Left lung (tissue), 10 donors: Measurements from ENCODE around the gene SLC22A4. TPM values are rescaled to one million over a fixed set of nuclear protein-coding genes. Genes with fewer than 3 reads are reported as not detected.

Experiments used
- ATAC-seq: fragments of 200-7000 bp; cut with Tn5 transposase; one replicate; pipeline ENCODE4 v1.9.1; 2020; ENCODE audit warnings: moderate library complexity
- DNase-seq, 4 donors: peaks; one replicate each; pipeline ENCODE4 v3.0.0-alpha.2; 2013 to 2020
- H3K27ac ChIP-seq, 2 donors: fragments of 200-600 bp; sonication (generic) in 1 of 2; one replicate each; pipeline versions ENCODE4 v1.5.0 to v1.8.0; 2020 to 2021
- H3K27me3 ChIP-seq, 2 donors: fragments of 200-600 bp; sonication (generic) in 1 of 2; one replicate each; pipeline versions ENCODE4 v1.5.0 to v1.8.0; 2020 to 2021
- H3K36me3 ChIP-seq, 2 donors: fragments of 200-600 bp; sonication (generic) in 1 of 2; one replicate each; pipeline versions ENCODE4 v1.5.0 to v1.8.0; 2020 to 2021
- H3K4me1 ChIP-seq, 2 donors: fragments of 200-600 bp; one replicate each; pipeline ENCODE4 v1.8.0; 2021
- H3K4me3 ChIP-seq, 2 donors: fragments of 200-600 bp; sonication (generic) in 1 of 2; one replicate each; pipeline versions ENCODE4 v1.5.0 to v1.8.0; 2020 to 2021; ENCODE audit warnings: mild to moderate bottlenecking in 1 of 2
- H3K9me3 ChIP-seq, 2 donors: fragments of 200-600 bp; sonication (generic) in 1 of 2; one replicate each; pipeline versions ENCODE4 v1.5.0 to v1.8.0; 2020 to 2021
- CTCF ChIP-seq, 2 donors: fragments of 200-600 bp; sonication (generic) in 1 of 2; IDR thresholded peaks; one replicate each; pipeline versions ENCODE4 v1.5.0 to v1.8.0; 2021; ENCODE audit warnings: antibody characterized with exemption in 2 of 2
- intact Hi-C, 2 donors: fragments of 100-400 bp; cut with DNase I; formaldehyde crosslinking; loops; one replicate each; pipeline versions ENCODE4 v1.11.2 to v1.14.2; 2022
- polyA plus RNA-seq, 6 donors: library from polyadenylated mRNA; unstranded; fragments of 120-200 nt; gene quantifications; one replicate each; pipeline ENCODE4 v1.2.1, GENCODE V29; 2013; ENCODE audit not compliant: insufficient read length in 6 of 6
- total RNA-seq, 2 donors: library from RNA; stranded (reverse); fragmentation: NEBNext Ultra II Directional; extraction: Animal tissue kit (Norgen Biotek cat#: 25700); gene quantifications; one replicate each; pipeline ENCODE4 v1.2.1, GENCODE V29; 2021
- donor health status: DM: no; HTN: yes; CAD: no.
- donor health status: DM: no; HTN: no; CAD: no.

Gene SLC22A4
- total and polyA plus RNA-seq, 8 donors = 1.0 to 10.3 (median 3.4) TPM

- Histone ChIP-seq H3K9me3 (no peaks in the 10 kb centered on the region), H3K4me1 (peaks cover 0 to 5% of the 10 kb centered on the region in 2 donors), H3K27me3 (peaks cover 0 to 13% of the 10 kb centered on the region in 2 donors), H3K4me3 (no peak overlapping the region), H3K36me3 (no peaks in the 10 kb centered on the region), H3K27ac (no peak overlapping the region)
- no peak for TF ChIP-seq CTCF (IDR thresholded peaks at IDR 0.05)
- no peak for ATAC-seq
- intact Hi-C loops = no loop called here
- no peak for DNase-seq
Observed at GRCh38 chr5:132275367-132276220, 18.6 kb upstream of the SLC22A4 start.

GRCh38 chr5:132277256-132277655, 16.9 kb upstream of the SLC22A4 start:
- peaks cover 0 to 13% of the 10 kb centered on the region in 2 donors for H3K4me1 ChIP-seq
- DNase-seq (no peak), ATAC-seq (no peak)
- intact Hi-C loops = no loop called here
- H3K9me3 ChIP-seq = no peaks in the 10 kb centered on the region
- peaks cover 0 to under 1% of the 10 kb centered on the region in 2 donors for H3K27me3 ChIP-seq
- no peak for TF ChIP-seq CTCF (IDR thresholded peaks at IDR 0.05)
- H3K27ac ChIP-seq = no peak overlapping the region
- H3K36me3 ChIP-seq = no peaks in the 10 kb centered on the region
- H3K4me3 ChIP-seq = no peak overlapping the region

GRCh38 chr5:132277971-132278853, 16.0 kb upstream of the SLC22A4 start:
- intact Hi-C loops = no loop called here
- no peak for DNase-seq
- no peaks in the 10 kb centered on the region for H3K27me3 ChIP-seq
- peaks cover 0 to 8% of the 10 kb centered on the region in 2 donors for H3K4me1 ChIP-seq
- no peak for TF ChIP-seq CTCF (IDR thresholded peaks at IDR 0.05)
- ATAC-seq = no peak
- no peak overlapping the region for H3K4me3 ChIP-seq
- H3K9me3 ChIP-seq = no peaks in the 10 kb centered on the region
- H3K27ac ChIP-seq = no peak overlapping the region
- no peaks in the 10 kb centered on the region for H3K36me3 ChIP-seq

- no peak for DNase-seq
- no peak for TF ChIP-seq CTCF (IDR thresholded peaks at IDR 0.05)
- H3K4me1 ChIP-seq = peaks cover 0 to 8% of the 10 kb centered on the region in 2 donors
- H3K27ac ChIP-seq = peak overlapping the region in 1 of 2 donors; percentile 38
- no peaks in the 10 kb centered on the region for H3K36me3 ChIP-seq
- H3K9me3 ChIP-seq = no peaks in the 10 kb centered on the region
- no peak for ATAC-seq
- intact Hi-C loops = no loop called here
- H3K4me3 ChIP-seq = no peak overlapping the region
- H3K27me3 ChIP-seq = no peaks in the 10 kb centered on the region
Observed at GRCh38 chr5:132279801-132280200, 14.4 kb upstream of the SLC22A4 start.
